ENCODE data around the gene G6PC2. TPM values are rescaled to one million over a fixed set of nuclear protein-coding genes. Genes with fewer than 3 reads are reported as not detected.

G6PC2 gene
- total RNA-seq, 1 donor from 2014 or later: not detected

GRCh38 chr2:168954256-168954655 lies 53.2 kb downstream of the G6PC2 start:
- no peak overlapping the region for H3K4me3 ChIP-seq (ENCODE audit: low read depth, low read length)
- no peak for DNase-seq (ENCODE audit: low read depth)
- TF ChIP-seq CTCF (conservative IDR thresholded peaks at IDR 0.05; ENCODE audit: low read depth, low read length): no peak

GRCh38 chr2:168955321-168955720 lies 54.2 kb downstream of the G6PC2 start:
- no peak for DNase-seq (ENCODE audit: low read depth)
- no peak for TF ChIP-seq CTCF (conservative IDR thresholded peaks at IDR 0.05; ENCODE audit: low read depth, low read length)
- no peak overlapping the region for H3K4me3 ChIP-seq (ENCODE audit: low read depth, low read length)

GRCh38 chr2:168956392-168956791 lies 55.3 kb downstream of the G6PC2 start:
- no peak for DNase-seq (ENCODE audit: low read depth)
- no peak overlapping the region for H3K4me3 ChIP-seq (ENCODE audit: low read depth, low read length)
- no peak for TF ChIP-seq CTCF (conservative IDR thresholded peaks at IDR 0.05; ENCODE audit: low read depth, low read length)

Other genes starting within 250 kb of the G6PC2 start
- 0.36 and 3.1 TPM in 2 replicates for gene NOSTRIN, start 98.7 kb upstream of the G6PC2 start, total RNA-seq
- gene SPC25, start 10.9 kb upstream of the G6PC2 start, total RNA-seq: 39.7 and 42.1 TPM in 2 replicates
- not detected in 2 replicates for gene ABCB11, start 130.0 kb downstream of the G6PC2 start, total RNA-seq
- gene DHRS9, start 168.3 kb downstream of the G6PC2 start, total RNA-seq: 0.14 and 0.35 TPM in 2 replicates